GM21447 (cell line): ENCODE results near the gene LGALS14.
A peak's percentile ranks its signal among the peaks of the same experiment; 100 is the strongest.
"Not testable (repeated sequence)": the region's sequence is repeated elsewhere in the genome, so short reads cannot be mapped to it uniquely, and the experiment has no call there.

Experiments used
- ATAC-seq: cut with Tn5 transposase; IDR thresholded peaks from one replicate; pipeline ENCODE4 v1.9.1; 2021; ENCODE audit not compliant: unreplicated experiment

Gene LGALS14

DNA sequence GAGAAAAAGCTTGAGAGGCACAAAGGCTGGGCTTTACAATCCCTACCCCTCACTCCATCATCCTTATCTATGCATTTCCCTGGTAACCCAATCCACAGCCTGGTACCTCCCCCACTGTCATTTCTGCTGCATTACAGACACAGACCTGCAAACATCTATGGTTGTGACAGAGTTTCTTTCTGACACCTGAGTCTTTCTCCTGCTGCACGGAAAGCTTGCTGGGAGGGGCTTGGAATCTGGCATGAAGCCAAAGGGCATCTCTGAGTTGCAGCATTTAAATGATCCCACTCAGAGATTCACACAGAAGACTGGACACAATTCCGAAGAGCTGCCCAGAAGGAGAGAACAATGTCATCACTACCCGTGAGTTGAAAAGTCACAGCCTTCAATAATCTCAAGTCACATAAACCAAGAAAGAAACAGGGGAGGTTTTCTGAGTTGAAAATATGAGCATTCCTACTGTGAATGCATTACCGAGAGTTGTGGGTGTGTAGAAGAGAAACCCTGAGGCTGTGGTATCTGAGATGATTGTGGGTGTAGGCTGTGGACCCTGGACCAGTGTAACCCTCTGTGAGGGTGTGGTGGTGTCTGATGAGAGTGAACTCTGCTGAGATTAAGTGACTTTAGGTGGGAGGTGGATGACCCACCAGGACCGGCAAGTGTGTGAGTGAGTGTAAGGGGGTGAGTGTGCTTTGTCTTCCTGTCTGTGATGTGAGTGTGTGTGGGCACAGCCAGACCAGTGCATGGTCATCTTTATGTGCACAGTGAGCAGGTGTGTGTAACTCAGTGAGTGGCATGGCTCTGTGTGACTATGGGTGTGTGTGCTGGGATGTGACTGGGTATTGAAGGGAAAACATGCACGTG lies at the start of gene LGALS14:
Gene LGALS14, plus strand, starts transcription at position 301 of the 864 bp plus-strand sequence. Its CDS starts 48 bp downstream, at position 349.
- no peak for ATAC-seq

- ATAC-seq, result no peak
These were observed 48.7 kb upstream of the LGALS14 start, which contains the start of gene LGALS16 for GRCh38 chr19:39655613-39656012. Gene LGALS16, plus strand, starts transcription at chr19:39655913. Its CDS starts 49 bp downstream, at chr19:39655962.

DNA sequence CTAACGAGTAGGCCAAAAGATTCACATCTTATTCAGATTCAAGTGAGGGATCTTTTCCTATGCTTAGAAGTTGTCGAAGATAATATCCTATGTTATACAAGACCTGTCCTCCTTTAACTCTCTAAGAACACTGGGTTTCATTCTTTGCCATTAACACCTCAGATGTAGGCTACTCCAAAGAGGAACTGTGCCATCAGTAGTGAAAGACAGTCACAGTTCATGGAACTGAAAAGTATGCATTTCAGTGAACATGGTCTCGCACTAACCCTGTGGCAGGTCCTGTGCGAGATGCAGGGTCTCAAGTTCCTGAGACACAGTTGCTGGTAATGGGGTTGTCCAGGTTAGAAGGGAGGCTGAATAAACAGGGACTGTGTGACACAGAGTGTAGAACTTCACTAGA lies 44.5 kb upstream of the LGALS14 start:
- ATAC-seq, result no peak

GRCh38 chr19:39660661-39661060 lies 43.6 kb upstream of the LGALS14 start:
- no peak for ATAC-seq

GRCh38 chr19:39661565-39661964 lies 42.7 kb upstream of the LGALS14 start:
- no peak for ATAC-seq

- not testable (repeated sequence) for ATAC-seq
These were observed 34.4 kb upstream of the LGALS14 start for GRCh38 chr19:39669860-39670259.

DNA sequence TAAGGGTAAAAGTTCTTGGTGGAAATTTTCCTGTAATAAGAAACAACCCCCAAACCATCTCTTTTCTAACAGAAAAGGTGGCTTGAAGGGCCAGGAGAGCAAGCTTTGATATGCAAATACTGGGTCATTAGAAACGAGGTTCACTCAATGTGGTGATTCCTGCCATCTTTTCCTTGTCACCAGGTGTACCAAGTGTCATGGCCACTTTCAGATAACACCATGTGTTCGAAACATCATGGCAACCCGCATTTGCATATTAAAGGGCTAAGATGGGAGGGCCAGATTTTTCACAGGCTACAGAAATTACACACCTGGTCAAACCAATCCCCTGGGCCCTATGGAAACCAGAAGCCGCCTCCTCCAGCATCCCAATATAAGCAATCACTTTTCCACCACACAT lies 33.3 kb upstream of the LGALS14 start:
- ATAC-seq, result no peak

DNA sequence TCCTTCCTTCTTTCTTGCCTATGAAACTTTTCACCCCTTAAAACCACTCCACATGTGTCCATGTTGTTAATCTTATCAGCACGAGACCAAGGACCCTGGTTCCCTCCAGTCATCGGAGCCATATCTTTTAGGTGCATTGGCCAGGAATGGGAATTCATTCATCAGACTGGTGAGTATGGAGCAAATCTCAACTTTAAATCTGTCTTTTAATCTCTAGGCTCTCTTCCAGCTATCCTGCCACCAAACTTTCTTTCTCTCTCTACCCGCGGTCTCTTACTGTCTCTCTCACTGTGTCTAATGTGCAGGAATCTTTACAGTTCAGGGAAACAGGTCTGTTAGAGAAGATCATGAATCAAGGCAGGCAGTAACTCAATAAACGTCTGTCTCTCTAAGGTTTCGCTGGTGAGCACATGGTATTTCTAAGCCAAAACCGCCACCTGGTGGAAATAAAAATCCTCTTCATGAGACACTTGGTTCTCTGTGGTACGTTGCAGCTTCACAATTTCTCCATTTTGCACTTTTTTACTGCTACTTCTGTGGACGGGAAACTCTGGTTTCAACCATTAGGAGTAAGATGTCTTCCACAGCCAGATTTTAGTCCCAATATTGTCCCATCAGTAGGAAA lies 32.4 kb upstream of the LGALS14 start:
- ATAC-seq, result no peak

- no peak for ATAC-seq
These were observed 31.8 kb upstream of the LGALS14 start for GRCh38 chr19:39672473-39672872.

GRCh38 chr19:39673862-39674261 lies 30.4 kb upstream of the LGALS14 start:
- not testable (repeated sequence) for ATAC-seq

GRCh38 chr19:39676004-39676403 lies 28.3 kb upstream of the LGALS14 start:
- no peak for ATAC-seq

- no peak for ATAC-seq
These were observed 26.1 kb upstream of the LGALS14 start for GRCh38 chr19:39677961-39678889.

GRCh38 chr19:39679056-39679790 lies 25.1 kb upstream of the LGALS14 start:
- peak; percentile 66 for ATAC-seq

DNA sequence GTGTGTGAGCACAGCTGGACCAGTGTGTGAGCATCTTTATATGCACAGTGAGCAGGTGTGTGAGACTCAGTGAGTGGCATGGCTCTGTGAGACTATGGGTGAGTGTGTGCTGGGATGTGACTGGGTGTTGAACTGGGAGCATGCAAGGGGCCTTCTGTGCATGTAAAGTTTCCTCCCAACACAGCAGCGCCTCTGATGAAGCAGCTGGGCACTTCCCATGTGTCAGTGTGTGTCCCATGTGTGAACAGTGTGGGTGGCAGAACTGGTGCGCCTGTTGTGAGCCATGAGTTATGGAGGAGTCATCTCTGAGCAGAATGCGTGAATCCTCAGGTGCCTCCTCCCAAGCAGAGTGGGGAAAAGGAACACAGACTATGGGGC lies 24.5 kb upstream of the LGALS14 start:
- ATAC-seq, result no peak

GRCh38 chr19:39680593-39680992 lies 23.7 kb upstream of the LGALS14 start:
- no peak for ATAC-seq

GRCh38 chr19:39681416-39681815 lies 22.9 kb upstream of the LGALS14 start:
- ATAC-seq, result no peak

- ATAC-seq, result no peak
These were observed 20.0 kb upstream of the LGALS14 start for GRCh38 chr19:39684267-39684666.

DNA sequence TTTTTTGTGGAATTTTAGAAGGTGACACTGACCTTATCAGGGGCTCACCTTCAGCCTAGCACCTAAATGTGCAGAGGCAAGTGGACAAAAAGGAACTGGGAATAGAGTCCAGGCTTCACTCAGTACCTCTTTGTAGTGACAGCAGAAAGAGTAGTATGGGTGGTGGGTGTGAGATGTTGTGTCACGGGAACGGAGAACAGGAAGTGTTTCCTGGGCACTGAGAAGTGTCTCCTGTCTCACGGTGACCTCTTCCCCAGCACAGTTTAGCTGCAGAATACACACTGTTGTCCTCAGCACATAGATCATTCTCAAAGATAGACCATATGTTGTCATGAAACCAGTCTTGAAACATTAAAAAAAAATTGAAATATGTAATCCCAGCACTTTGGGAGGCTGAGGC lies 17.5 kb upstream of the LGALS14 start:
- no peak for ATAC-seq

DNA sequence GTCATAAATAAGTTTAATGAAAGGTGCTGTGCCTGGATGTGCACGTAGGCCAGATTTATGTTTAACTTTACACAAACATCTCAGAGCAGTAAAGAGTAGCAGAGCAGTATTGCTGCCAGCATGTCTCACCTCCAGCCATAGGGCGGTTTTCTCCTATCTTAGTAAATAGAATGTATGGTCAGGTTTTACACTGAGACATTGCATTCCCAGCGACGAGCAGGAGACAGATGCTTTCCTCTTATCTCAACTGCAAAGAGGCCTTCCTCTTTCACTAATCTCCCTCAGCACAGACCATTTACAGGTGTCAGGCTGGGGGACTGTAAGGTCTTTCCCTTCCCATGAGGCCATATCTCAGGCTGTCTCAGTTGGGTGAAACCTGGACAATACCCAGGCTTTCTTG lies 15.6 kb upstream of the LGALS14 start:
- ATAC-seq, result not testable (repeated sequence)

DNA sequence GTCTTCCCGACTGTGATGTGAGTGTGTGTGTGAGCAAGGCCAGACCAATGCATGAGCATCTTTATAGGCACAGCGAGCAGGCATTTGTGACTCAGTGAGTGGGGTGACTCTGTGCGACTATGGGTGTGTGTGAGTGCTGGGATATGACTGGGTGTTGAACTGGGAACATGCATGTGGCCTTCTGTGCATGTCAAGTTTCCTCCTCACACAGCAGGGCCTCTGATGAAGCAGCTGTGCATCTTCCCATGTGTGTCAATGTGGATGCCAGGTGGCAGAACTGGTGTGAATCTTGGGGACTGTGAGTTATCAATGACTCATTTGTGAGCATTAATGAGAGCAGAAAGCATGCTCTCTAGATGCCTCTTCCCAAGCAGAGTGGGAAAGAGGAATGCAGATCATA lies 12.1 kb upstream of the LGALS14 start:
- no peak for ATAC-seq

DNA sequence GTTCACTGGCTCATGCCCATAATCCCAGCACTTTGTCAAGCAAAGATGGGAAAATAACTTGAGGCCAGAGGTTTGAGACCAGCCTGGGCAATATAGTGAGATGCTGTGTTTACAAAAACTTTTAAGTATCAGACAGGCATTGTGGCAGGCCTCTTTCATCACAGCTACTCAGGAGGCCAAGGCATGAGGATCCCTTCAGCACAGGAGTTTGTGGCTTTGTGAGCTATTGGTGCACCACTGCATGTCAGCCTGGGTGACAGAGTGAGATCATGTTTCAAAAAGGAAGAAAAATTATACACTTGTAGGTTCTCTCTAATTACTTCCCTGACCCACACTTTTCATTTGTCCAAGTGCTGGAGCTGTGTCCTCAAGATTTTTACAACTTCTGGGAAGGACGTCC lies 11.5 kb upstream of the LGALS14 start:
- no peak for ATAC-seq
